ENCODE results near the gene PBOV1.

GRCh38 chr6:138211048-138211581 lies 7.2 kb downstream of the PBOV1 start:
- TF ChIP-seq ZFP3 (CRISPR knock-in tag; IDR thresholded peaks at IDR 0.05): no peak
- TF ChIP-seq SNAI2 (CRISPR knock-in tag; IDR thresholded peaks at IDR 0.05): no peak
- no peak for TF ChIP-seq ZFP30 (CRISPR knock-in tag; IDR thresholded peaks at IDR 0.05)
- no peak for TF ChIP-seq RARB (CRISPR knock-in tag; IDR thresholded peaks at IDR 0.05)
- no peak for TF ChIP-seq ARNTL (CRISPR knock-in tag; IDR thresholded peaks at IDR 0.05; ENCODE audit: borderline replicate concordance, low read depth)
- no peak for TF ChIP-seq ESRRG (CRISPR knock-in tag; IDR thresholded peaks at IDR 0.05)
- no peak for TF ChIP-seq PATZ1 (CRISPR knock-in tag; IDR thresholded peaks at IDR 0.05; ENCODE audit: borderline replicate concordance)
- no peak for TF ChIP-seq ZC3H10 (CRISPR knock-in tag; IDR thresholded peaks at IDR 0.05)
- no peak for TF ChIP-seq ISL1 (CRISPR knock-in tag; IDR thresholded peaks at IDR 0.05)
- TF ChIP-seq ZNF70 (CRISPR knock-in tag; IDR thresholded peaks at IDR 0.05): no peak
- no peak for TF ChIP-seq CREB5 (CRISPR knock-in tag; IDR thresholded peaks at IDR 0.05; ENCODE audit: low read depth)
